LNCaP clone FGC (cell line): ENCODE data around the gene AHI1.

Experiments used
- DNase-seq: peaks from one replicate; pipeline ENCODE4 v3.0.0-alpha.2; 2011; ENCODE audit warnings: low read depth
- H3K4me3 ChIP-seq: 2 replicates; pipeline ENCODE4 v1.5.1; 2011; ENCODE audit warnings: mild to moderate bottlenecking, low read depth, low read length, control low read depth
- CTCF ChIP-seq: IDR thresholded peaks from 2 replicates; pipeline ENCODE4 v1.5.1; 2012; ENCODE audit warnings: mild to moderate bottlenecking; ENCODE audit not compliant: control insufficient read depth, insufficient read depth; ENCODE audit errors: extremely low read depth

Gene AHI1

GRCh38 chr6:135258970-135259369 lies 238.6 kb downstream of the AHI1 start:
- TF ChIP-seq CTCF = no peak
- no peak overlapping the region for H3K4me3 ChIP-seq
- no peak for DNase-seq

- DNase-seq = no peak
- H3K4me3 ChIP-seq = no peak overlapping the region
- TF ChIP-seq CTCF = peak; percentile 43
Observed at GRCh38 chr6:135257631-135258405, 239.7 kb downstream of the AHI1 start.

- TF ChIP-seq CTCF = no peak
- DNase-seq = no peak
- no peak overlapping the region for H3K4me3 ChIP-seq
Observed at GRCh38 chr6:135256866-135257265, 240.7 kb downstream of the AHI1 start.

- H3K4me3 ChIP-seq = no peak overlapping the region
Observed at GRCh38 chr6:135254471-135254870, 243.1 kb downstream of the AHI1 start.

GRCh38 chr6:135251498-135252441 lies 245.8 kb downstream of the AHI1 start:
- no peak overlapping the region for H3K4me3 ChIP-seq
- TF ChIP-seq CTCF = no peak
- DNase-seq = peak; percentile 65

More at GRCh38 chr6:135254471-135254870, 243.1 kb downstream of the AHI1 start:
- DNase-seq = peak; percentile 85
- TF ChIP-seq CTCF = no peak

- DNase-seq = no peak
- no peak for TF ChIP-seq CTCF
- no peak overlapping the region for H3K4me3 ChIP-seq
Observed at GRCh38 chr6:135250751-135251497, 246.6 kb downstream of the AHI1 start.
